ENCODE measurements around the gene LDB3.

LDB3 gene

DNA sequence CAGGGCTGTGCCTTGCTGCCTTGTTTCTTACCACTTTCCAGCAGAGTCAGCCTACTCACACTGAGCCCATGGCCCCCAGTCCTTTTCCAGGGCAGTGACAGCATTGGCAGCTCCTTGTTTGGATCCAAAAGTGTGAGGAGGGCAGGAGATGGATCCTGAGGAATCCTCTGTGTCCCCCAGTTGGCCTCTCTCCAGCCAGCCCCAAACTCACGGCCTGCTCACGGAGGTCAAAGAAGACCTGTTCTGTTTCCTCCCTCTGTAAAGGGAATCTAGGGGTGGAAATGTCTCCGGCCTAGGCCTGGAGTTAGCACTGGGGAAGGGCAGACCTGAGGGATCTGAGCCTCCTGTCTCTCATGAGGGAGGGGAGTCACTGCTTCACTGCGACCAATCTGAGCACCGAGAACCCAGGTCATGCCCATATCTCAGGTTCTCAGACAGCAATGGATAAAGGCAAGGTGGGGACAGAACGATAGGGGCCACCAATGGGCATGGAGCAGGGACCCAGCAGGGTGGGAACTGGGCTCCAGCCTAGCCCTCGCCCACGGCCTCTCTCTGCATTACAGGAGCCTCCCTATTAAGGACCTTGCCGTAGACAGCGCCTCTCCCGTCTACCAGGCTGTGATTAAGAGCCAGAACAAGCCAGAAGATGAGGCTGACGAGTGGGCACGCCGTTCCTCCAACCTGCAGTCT lies 23.2 kb downstream of the LDB3 start:
- ChIA-PET CTCF (interaction anchor here (0.6 kb wide), 1 partner anchor 17 kb away, joined by 3 read pairs; no protein-coding TSS in a partner anchor), POLR2A (no interaction called here)
- DNase-seq (ENCODE audit: extremely low spot score): no peak
- TF ChIP-seq SUZ12 (IDR thresholded peaks at IDR 0.05) (no peak), FOXA1 (IDR thresholded peaks at IDR 0.05) (no peak), ZNF384 (IDR thresholded peaks at IDR 0.05) (no peak), BHLHE40 (IDR thresholded peaks at IDR 0.05; ENCODE audit: borderline replicate concordance) (no peak), TARDBP (IDR thresholded peaks at IDR 0.05) (no peak), HDGF (IDR thresholded peaks at IDR 0.05; ENCODE audit: borderline replicate concordance) (no peak), SP1 (IDR thresholded peaks at IDR 0.05) (no peak), CTBP1 (IDR thresholded peaks at IDR 0.05; ENCODE audit: borderline replicate concordance) (no peak), FOXM1 (IDR thresholded peaks at IDR 0.05; ENCODE audit: borderline replicate concordance) (no peak), ELF4 (IDR thresholded peaks at IDR 0.05) (no peak), L3MBTL2 (conservative IDR thresholded peaks at IDR 0.05) (no peak), PKNOX1 (IDR thresholded peaks at IDR 0.05) (no peak), ARNT (IDR thresholded peaks at IDR 0.05) (no peak), LEF1 (IDR thresholded peaks at IDR 0.05; ENCODE audit: borderline replicate concordance) (no peak), NFRKB (IDR thresholded peaks at IDR 0.05) (no peak), FOXK2 (IDR thresholded peaks at IDR 0.05) (no peak)

DNA sequence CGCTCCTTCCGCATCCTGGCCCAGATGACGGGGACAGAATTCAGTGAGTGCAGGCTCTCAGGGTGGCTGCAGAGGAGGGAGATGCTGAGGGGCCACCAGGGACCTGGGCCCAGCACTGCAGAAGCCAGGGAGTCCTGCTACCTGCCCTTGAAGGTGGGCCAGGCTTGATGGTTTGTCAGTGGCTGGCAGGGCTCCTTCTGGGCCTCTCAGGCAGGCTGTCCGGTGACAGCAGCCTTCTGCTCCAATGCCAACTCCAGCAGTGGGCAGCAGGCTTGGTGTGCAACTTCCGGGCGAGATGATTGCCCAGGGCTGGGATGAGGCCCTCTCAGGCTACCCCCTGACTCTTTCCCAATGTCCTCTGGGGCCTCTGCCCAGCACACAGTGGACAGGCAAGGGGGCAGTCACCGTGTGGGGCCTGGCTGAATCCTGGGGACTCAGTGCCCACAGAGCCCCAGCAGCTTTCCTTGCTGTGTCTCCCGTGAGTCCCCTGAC lies 23.8 kb downstream of the LDB3 start:
- no peak for DNase-seq (ENCODE audit: extremely low spot score)
- ChIA-PET POLR2A (no interaction called here), CTCF (no interaction called here)
- no peak for TF ChIP-seq HDGF (IDR thresholded peaks at IDR 0.05; ENCODE audit: borderline replicate concordance)
- TF ChIP-seq SUZ12 (IDR thresholded peaks at IDR 0.05): no peak
- TF ChIP-seq NFRKB (IDR thresholded peaks at IDR 0.05): no peak
- no peak for TF ChIP-seq LEF1 (IDR thresholded peaks at IDR 0.05; ENCODE audit: borderline replicate concordance)
- TF ChIP-seq FOXA1 (IDR thresholded peaks at IDR 0.05): no peak
- TF ChIP-seq PKNOX1 (IDR thresholded peaks at IDR 0.05): no peak
- no peak for TF ChIP-seq CTBP1 (IDR thresholded peaks at IDR 0.05; ENCODE audit: borderline replicate concordance)
- no peak for TF ChIP-seq ELF4 (IDR thresholded peaks at IDR 0.05)
- no peak for TF ChIP-seq FOXM1 (IDR thresholded peaks at IDR 0.05; ENCODE audit: borderline replicate concordance)
- no peak for TF ChIP-seq ARNT (IDR thresholded peaks at IDR 0.05)
- TF ChIP-seq TARDBP (IDR thresholded peaks at IDR 0.05): no peak
- no peak for TF ChIP-seq BHLHE40 (IDR thresholded peaks at IDR 0.05; ENCODE audit: borderline replicate concordance)
- no peak for TF ChIP-seq ZNF384 (IDR thresholded peaks at IDR 0.05)
- no peak for TF ChIP-seq L3MBTL2 (conservative IDR thresholded peaks at IDR 0.05)
- no peak for TF ChIP-seq FOXK2 (IDR thresholded peaks at IDR 0.05)
- TF ChIP-seq SP1 (IDR thresholded peaks at IDR 0.05): no peak

DNA sequence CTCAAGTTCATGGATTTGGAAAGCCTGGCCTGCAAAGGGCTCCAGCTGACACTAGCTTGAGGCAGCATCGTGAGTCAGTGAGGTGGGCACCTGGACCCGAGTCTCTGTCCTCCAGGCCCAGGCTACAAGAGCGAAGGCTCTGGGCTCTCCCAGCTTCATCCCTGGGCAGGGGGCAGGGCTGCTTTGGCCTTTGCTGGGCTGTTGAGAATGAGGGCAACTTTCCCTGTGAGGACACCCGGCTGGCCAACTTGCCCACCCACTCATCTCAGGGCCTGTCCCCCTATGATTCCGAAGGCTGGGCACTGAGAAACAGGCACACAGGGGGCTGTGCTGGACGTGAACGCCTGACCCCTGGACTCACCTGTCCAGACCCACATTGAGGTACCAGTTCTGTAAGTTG lies 24.4 kb downstream of the LDB3 start:
- DNase-seq (ENCODE audit: extremely low spot score): no peak
- TF ChIP-seq HDGF (IDR thresholded peaks at IDR 0.05; ENCODE audit: borderline replicate concordance) (no peak), ELF4 (IDR thresholded peaks at IDR 0.05) (no peak), ARNT (IDR thresholded peaks at IDR 0.05) (no peak), ZNF384 (IDR thresholded peaks at IDR 0.05) (no peak), FOXK2 (IDR thresholded peaks at IDR 0.05) (no peak), SUZ12 (IDR thresholded peaks at IDR 0.05) (no peak), FOXA1 (IDR thresholded peaks at IDR 0.05) (no peak), SP1 (IDR thresholded peaks at IDR 0.05) (no peak), NFRKB (IDR thresholded peaks at IDR 0.05) (no peak), CTBP1 (IDR thresholded peaks at IDR 0.05; ENCODE audit: borderline replicate concordance) (no peak), PKNOX1 (IDR thresholded peaks at IDR 0.05) (no peak), LEF1 (IDR thresholded peaks at IDR 0.05; ENCODE audit: borderline replicate concordance) (no peak), L3MBTL2 (conservative IDR thresholded peaks at IDR 0.05) (no peak), BHLHE40 (IDR thresholded peaks at IDR 0.05; ENCODE audit: borderline replicate concordance) (no peak), TARDBP (IDR thresholded peaks at IDR 0.05) (no peak), FOXM1 (IDR thresholded peaks at IDR 0.05; ENCODE audit: borderline replicate concordance) (no peak)
- CTCF ChIA-PET: interaction anchor here (0.6 to 1.9 kb wide), 9 partner anchors 16 to 270 kb away, joined by 3 to 8 read pairs (median 4); partner anchors contain the start of gene LDB3
- POLR2A ChIA-PET: interaction anchor here (1.0 to 1.6 kb wide), 2 partner anchors 19 to 64 kb away, joined by 4 read pairs; partner anchors contain the start of gene BMPR1A

DNA sequence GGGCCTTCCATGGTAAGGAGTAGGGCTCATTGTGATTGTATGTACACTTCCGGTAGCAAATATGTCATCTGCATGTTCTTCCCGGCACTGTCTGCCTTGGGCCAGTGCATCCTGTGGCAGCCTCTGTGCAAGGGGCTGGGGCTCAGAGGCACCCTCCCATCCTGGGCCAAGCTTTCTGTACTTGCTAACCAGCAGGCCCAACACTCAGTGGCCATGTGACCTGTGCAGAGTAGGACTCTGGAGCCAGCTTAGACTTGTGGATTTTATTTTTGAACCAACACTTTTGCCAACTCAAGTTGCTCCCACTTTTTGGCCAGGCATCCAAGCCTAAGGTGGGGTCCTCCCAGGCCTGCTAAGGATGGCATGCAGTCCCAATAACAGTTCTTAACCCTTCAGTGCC lies 25.0 kb downstream of the LDB3 start:
- TF ChIP-seq FOXA1 (IDR thresholded peaks at IDR 0.05): no peak
- TF ChIP-seq ZNF384 (IDR thresholded peaks at IDR 0.05): no peak
- no peak for TF ChIP-seq CTBP1 (IDR thresholded peaks at IDR 0.05; ENCODE audit: borderline replicate concordance)
- no peak for TF ChIP-seq NFRKB (IDR thresholded peaks at IDR 0.05)
- no peak for TF ChIP-seq BHLHE40 (IDR thresholded peaks at IDR 0.05; ENCODE audit: borderline replicate concordance)
- TF ChIP-seq SP1 (IDR thresholded peaks at IDR 0.05): no peak
- TF ChIP-seq HDGF (IDR thresholded peaks at IDR 0.05; ENCODE audit: borderline replicate concordance): no peak
- no peak for TF ChIP-seq SUZ12 (IDR thresholded peaks at IDR 0.05)
- no peak for TF ChIP-seq FOXK2 (IDR thresholded peaks at IDR 0.05)
- CTCF ChIA-PET: interaction anchor here (0.6 to 1.9 kb wide), 13 partner anchors 9 to 303 kb away, joined by 3 to 9 read pairs (median 5); partner anchors contain the start of gene LDB3
- POLR2A ChIA-PET: interaction anchor here (1.0 to 1.6 kb wide), 2 partner anchors 19 to 63 kb away, joined by 4 read pairs; partner anchors contain the start of gene BMPR1A

GRCh38 chr10:86693721-86694369 lies 25.5 kb downstream of the LDB3 start:
- POLR2A ChIA-PET: interaction anchor here (1.0 to 1.6 kb wide), 2 partner anchors 18 to 62 kb away, joined by 4 read pairs; partner anchors contain the start of gene BMPR1A
- peak; percentile 64 for DNase-seq (ENCODE audit: extremely low spot score)

More for the DNA sequence above, 25.0 kb downstream of the LDB3 start:
- no peak for DNase-seq (ENCODE audit: extremely low spot score)

More at GRCh38 chr10:86693721-86694369, 25.5 kb downstream of the LDB3 start:
- CTCF ChIA-PET: interaction anchor here (0.6 to 1.9 kb wide), 13 partner anchors 10 to 303 kb away, joined by 3 to 9 read pairs (median 4); partner anchors contain the start of gene LDB3
- TF ChIP-seq ZNF384 (IDR thresholded peaks at IDR 0.05): no peak
- no peak for TF ChIP-seq L3MBTL2 (conservative IDR thresholded peaks at IDR 0.05)
- TF ChIP-seq BHLHE40 (IDR thresholded peaks at IDR 0.05; ENCODE audit: borderline replicate concordance): no peak
- TF ChIP-seq FOXK2 (IDR thresholded peaks at IDR 0.05): no peak
- no peak for TF ChIP-seq SUZ12 (IDR thresholded peaks at IDR 0.05)
- no peak for TF ChIP-seq TARDBP (IDR thresholded peaks at IDR 0.05)
- TF ChIP-seq HDGF (IDR thresholded peaks at IDR 0.05; ENCODE audit: borderline replicate concordance): no peak
- no peak for TF ChIP-seq NFRKB (IDR thresholded peaks at IDR 0.05)
- no peak for TF ChIP-seq ARNT (IDR thresholded peaks at IDR 0.05)
- TF ChIP-seq FOXA1 (IDR thresholded peaks at IDR 0.05): no peak
- TF ChIP-seq SP1 (IDR thresholded peaks at IDR 0.05): no peak
- TF ChIP-seq ELF4 (IDR thresholded peaks at IDR 0.05): no peak
- no peak for TF ChIP-seq CTBP1 (IDR thresholded peaks at IDR 0.05; ENCODE audit: borderline replicate concordance)

All from HEK293T (cell line).